WTC11 (cell line): ENCODE data around the gene VSIG2.

ENCODE experiments used
- ATF2 ChIP-seq: sonication (generic); formaldehyde crosslinking; IDR thresholded peaks from 2 replicates; pipeline ENCODE4 v1.8.1; 2022; ENCODE audit warnings: low read depth, missing genetic modification reagents, borderline replicate concordance
- CREB1 ChIP-seq: sonication (generic); formaldehyde crosslinking; IDR thresholded peaks from 2 replicates; pipeline ENCODE4 v1.8.0; 2023; ENCODE audit warnings: mild to moderate bottlenecking, missing genetic modification reagents
- CTCF ChIP-seq: fragments of 200-600 bp; IDR thresholded peaks from 2 replicates; pipeline ENCODE4 v1.8.0; 2022; ENCODE audit warnings: antibody characterized with exemption
- E2F4 ChIP-seq: sonication (generic); formaldehyde crosslinking; IDR thresholded peaks from 2 replicates; pipeline ENCODE4 v1.8.1; 2022; ENCODE audit warnings: low read depth, mild to moderate bottlenecking, moderate library complexity, missing genetic modification reagents, borderline replicate concordance
- GABPB1 ChIP-seq: sonication (generic); formaldehyde crosslinking; IDR thresholded peaks from 2 replicates; pipeline ENCODE4 v1.8.1; 2023; ENCODE audit warnings: mild to moderate bottlenecking, missing genetic modification reagents
- HMGA2 ChIP-seq: fragments of 250-450 bp; sonication (Bioruptor Pico); IDR thresholded peaks from 2 replicates; pipeline ENCODE4 v1.4.0; 2021; ENCODE audit warnings: mild to moderate bottlenecking, moderate library complexity
- JUN ChIP-seq: sonication (generic); formaldehyde crosslinking; IDR thresholded peaks from 2 replicates; pipeline ENCODE4 v1.8.0; 2023; ENCODE audit warnings: mild to moderate bottlenecking, missing genetic modification reagents
- MAX ChIP-seq: sonication (generic); formaldehyde crosslinking; IDR thresholded peaks from 2 replicates; pipeline ENCODE4 v1.8.0; 2022; ENCODE audit warnings: mild to moderate bottlenecking, missing genetic modification reagents
- MLX ChIP-seq: sonication (generic); formaldehyde crosslinking; IDR thresholded peaks from 2 replicates; pipeline ENCODE4 v1.8.1; 2023; ENCODE audit warnings: mild to moderate bottlenecking, missing genetic modification reagents, moderate library complexity
- NFYB ChIP-seq: sonication (generic); formaldehyde crosslinking; conservative IDR thresholded peaks from 2 replicates; pipeline ENCODE4 v1.8.0; 2022; ENCODE audit warnings: low read depth, missing genetic modification reagents
- NR3C1 ChIP-seq: sonication (generic); formaldehyde crosslinking; conservative IDR thresholded peaks from 2 replicates; pipeline ENCODE4 v1.8.1; 2023; ENCODE audit warnings: low read depth, mild to moderate bottlenecking, missing genetic modification reagents
- SOX15 ChIP-seq: fragments of 250-450 bp; sonication (Bioruptor Pico); IDR thresholded peaks from 2 replicates; pipeline ENCODE4 v1.9.0; 2021; ENCODE audit warnings: mild to moderate bottlenecking
- USF1 ChIP-seq: sonication (generic); formaldehyde crosslinking; IDR thresholded peaks from 2 replicates; pipeline ENCODE4 v1.8.0; 2022; ENCODE audit warnings: mild to moderate bottlenecking, missing genetic modification reagents

GRCh38 chr11:124762624-124763155 lies 10.6 kb upstream of the VSIG2 start:
- TF ChIP-seq USF1 (CRISPR knock-in tag) (no peak), E2F4 (no peak), MLX (CRISPR knock-in tag) (no peak), CTCF (no peak), SOX15 (no peak), JUN (no peak), CREB1 (CRISPR knock-in tag) (no peak), ATF2 (CRISPR knock-in tag) (no peak), MAX (CRISPR knock-in tag) (no peak), NFYB (CRISPR knock-in tag) (no peak), NR3C1 (no peak), GABPB1 (CRISPR knock-in tag) (no peak; the same call in 1 of the 2 replicates), HMGA2 (CRISPR knock-in tag) (no peak)
